Sigmoid colon (tissue), 7 donors: Measurements from ENCODE around the gene KCNIP1. TPM values are rescaled to one million over a fixed set of nuclear protein-coding genes. Genes with fewer than 3 reads are reported as not detected.

Experiments used
- DNase-seq: peaks from one replicate; pipeline ENCODE4 v3.0.0-alpha.2; 2019
- H3K27ac ChIP-seq, 4 donors: fragments of 200-600 bp; sonication (generic); one replicate each; pipeline ENCODE4 v1.5.1; 2016 to 2019; ENCODE audit warnings: mild to moderate bottlenecking in 1 of 4
- H3K27me3 ChIP-seq, 3 donors: fragments of 200-600 bp; sonication (generic); one replicate each; pipeline ENCODE4 v1.5.1; 2019; ENCODE audit warnings: mild to moderate bottlenecking in 1 of 3
- H3K36me3 ChIP-seq, 4 donors: fragments of 200-600 bp; sonication (generic); one replicate each; pipeline ENCODE4 v1.5.1; 2016 to 2019
- H3K4me1 ChIP-seq, 4 donors: fragments of 200-600 bp; sonication (generic); one replicate each; pipeline ENCODE4 v1.5.1; 2017 to 2019
- H3K4me3 ChIP-seq, 4 donors: fragments of 200-600 bp; sonication (generic); one replicate each; pipeline ENCODE4 v1.5.1; 2017 to 2019; ENCODE audit warnings: mild to moderate bottlenecking in 2 of 4, moderate library complexity in 1 of 4
- H3K9me3 ChIP-seq, 4 donors: fragments of 200-600 bp in 3 of 4; sonication (generic) in 3 of 4; one replicate each; pipeline versions ENCODE4 v1.5.1 to v1.6.1; 2013 to 2019
- EP300 ChIP-seq, 4 donors: sonication (generic); formaldehyde crosslinking; IDR thresholded peaks; one replicate each; pipeline ENCODE4 v1.6.1; 2017; ENCODE audit warnings: antibody characterized with exemption in 4 of 4
- POLR2A ChIP-seq, 2 donors: fragments of 450-650 bp; IDR thresholded peaks; one replicate each; pipeline ENCODE4 v1.6.1; 2016; ENCODE audit warnings: antibody characterized with exemption in 2 of 2, mild to moderate bottlenecking in 2 of 2, moderate library complexity in 2 of 2
- POLR2AphosphoS5 ChIP-seq, 4 donors: sonication (generic); formaldehyde crosslinking; IDR thresholded peaks; one replicate each; pipeline ENCODE4 v1.6.1; 2017; ENCODE audit warnings: antibody characterized with exemption in 4 of 4
- WGBS, 2 donors: extraction: QIAGEN DNeasy Blood & Tissue Kit; methylation state at CpG; one replicate each; pipeline ENCODE4 v1.1.7; 2013; 5-methylcytosine and 5-hydroxymethylcytosine counted together
- intact Hi-C: fragments of 100-400 bp; cut with DNase I; formaldehyde crosslinking; loops from one replicate; pipeline ENCODE4 v1.15.1; 2023
- polyA plus RNA-seq, 3 donors: library from polyadenylated mRNA; stranded (reverse); fragments of 200-250 nt; gene quantifications; one replicate each; pipeline ENCODE4 v1.2.3, GENCODE V29; 2013
- total RNA-seq, 4 donors: library from RNA; depleted of rRNA; stranded (reverse); fragments of >200 nt; gene quantifications; one replicate each; pipeline ENCODE4 v1.1.0, GENCODE V29; 2016
- TF ChIP-seq, protein P1 (sequence below), 4 experiments: fragments of 450-650 bp in 3 of 4; fragments of 200-600 bp in 1 of 4; IDR thresholded peaks; one replicate each; pipeline ENCODE4 v1.5.1; 2016 to 2019; ENCODE audit warnings: antibody characterized with exemption in 4 of 4, mild to moderate bottlenecking in 3 of 4, moderate library complexity in 2 of 4
- donor health status: healthy with polysubstance abuse.
- donor health status: Bipolar disorder and iron deficiency.
- donor health status: healthy.

Gene KCNIP1
- total and polyA plus RNA-seq, 7 donors = 0.28 to 2.8 (median 1.1) TPM; not detected in 2

DNA sequence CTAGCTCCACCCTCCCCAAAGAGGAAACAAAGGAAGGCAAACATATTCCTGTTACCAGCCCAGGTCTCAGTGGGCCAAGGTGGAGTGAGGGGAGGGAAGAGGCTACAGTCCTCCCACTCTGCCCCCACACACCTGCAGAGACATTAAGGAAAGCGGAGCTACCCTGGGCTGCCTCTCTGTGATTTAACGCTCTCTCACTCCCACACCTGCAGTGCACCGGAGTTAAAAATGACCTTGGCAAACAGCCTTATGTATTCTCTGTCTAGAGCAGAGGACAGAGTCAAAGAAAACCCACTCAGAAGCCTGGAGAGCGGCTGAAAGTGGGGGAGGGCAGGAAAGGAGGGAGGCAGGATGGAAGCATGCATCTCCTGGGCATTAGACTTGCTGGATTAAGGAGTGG, 32.7 kb downstream of the KCNIP1 start:
- WGBS, 2 donors = 35 to 68% methylated on average over 4 of the region's 4 CpGs
- H3K4me3 ChIP-seq = no peak overlapping the region
- TF ChIP-seq POLR2A (IDR thresholded peaks at IDR 0.05) = no peak
- intact Hi-C loops = no loop called here
- H3K36me3 ChIP-seq = no peaks in the 10 kb centered on the region
- no peaks in the 10 kb centered on the region for H3K4me1 ChIP-seq
- H3K27ac ChIP-seq = no peak overlapping the region
- peaks cover 0 to 3% (median 0%) of the 10 kb centered on the region in 3 donors for H3K27me3 ChIP-seq
- peak; percentile 5 for DNase-seq
- H3K9me3 ChIP-seq = no peaks in the 10 kb centered on the region

DNA sequence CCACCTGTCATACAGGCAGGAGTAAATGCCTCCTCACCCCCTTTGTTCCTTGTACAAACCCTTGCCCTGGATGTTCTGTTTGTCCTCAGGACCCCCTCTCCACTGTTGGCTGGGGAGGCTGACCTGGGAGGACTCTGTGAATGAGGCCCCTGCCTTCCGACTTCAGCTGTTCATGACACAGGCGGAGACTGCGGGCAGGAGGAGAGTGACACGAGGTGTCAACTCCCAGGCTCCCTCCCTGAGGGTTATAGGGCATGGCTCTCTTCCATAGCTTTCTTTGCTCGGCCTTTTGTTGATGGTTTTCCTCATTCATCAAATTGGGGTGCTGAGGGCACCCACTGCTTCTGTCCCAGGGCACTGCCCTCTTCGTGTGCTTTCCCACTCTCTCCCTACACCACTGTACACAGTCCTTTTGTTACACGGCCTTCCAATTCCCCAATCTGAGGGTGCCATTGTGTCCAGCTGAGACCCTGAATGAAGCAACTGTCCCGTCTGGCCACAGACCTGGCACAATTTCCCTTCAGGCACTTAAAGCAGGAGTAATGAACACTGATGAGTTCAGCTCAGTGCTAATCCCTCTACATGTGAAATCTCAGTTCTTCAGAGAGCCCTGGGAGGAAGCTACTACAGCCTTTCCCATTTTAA, 33.8 kb downstream of the KCNIP1 start:
- Histone ChIP-seq H3K4me1 (no peaks in the 10 kb centered on the region), H3K27me3 (peaks cover 0 to 3% (median 0%) of the 10 kb centered on the region in 3 donors), H3K9me3 (no peaks in the 10 kb centered on the region), H3K36me3 (no peaks in the 10 kb centered on the region), H3K27ac (no peak overlapping the region), H3K4me3 (no peak overlapping the region)
- 67 to 83% methylated on average over 8 of the region's 8 CpGs for WGBS, 2 donors
- peak; percentile 39 for DNase-seq
- intact Hi-C loops = no loop called here
- TF ChIP-seq, protein P1, sequence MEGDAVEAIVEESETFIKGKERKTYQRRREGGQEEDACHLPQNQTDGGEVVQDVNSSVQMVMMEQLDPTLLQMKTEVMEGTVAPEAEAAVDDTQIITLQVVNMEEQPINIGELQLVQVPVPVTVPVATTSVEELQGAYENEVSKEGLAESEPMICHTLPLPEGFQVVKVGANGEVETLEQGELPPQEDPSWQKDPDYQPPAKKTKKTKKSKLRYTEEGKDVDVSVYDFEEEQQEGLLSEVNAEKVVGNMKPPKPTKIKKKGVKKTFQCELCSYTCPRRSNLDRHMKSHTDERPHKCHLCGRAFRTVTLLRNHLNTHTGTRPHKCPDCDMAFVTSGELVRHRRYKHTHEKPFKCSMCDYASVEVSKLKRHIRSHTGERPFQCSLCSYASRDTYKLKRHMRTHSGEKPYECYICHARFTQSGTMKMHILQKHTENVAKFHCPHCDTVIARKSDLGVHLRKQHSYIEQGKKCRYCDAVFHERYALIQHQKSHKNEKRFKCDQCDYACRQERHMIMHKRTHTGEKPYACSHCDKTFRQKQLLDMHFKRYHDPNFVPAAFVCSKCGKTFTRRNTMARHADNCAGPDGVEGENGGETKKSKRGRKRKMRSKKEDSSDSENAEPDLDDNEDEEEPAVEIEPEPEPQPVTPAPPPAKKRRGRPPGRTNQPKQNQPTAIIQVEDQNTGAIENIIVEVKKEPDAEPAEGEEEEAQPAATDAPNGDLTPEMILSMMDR (IDR thresholded peaks at IDR 0.05) = no peak
- no peak for TF ChIP-seq POLR2A (IDR thresholded peaks at IDR 0.05)
- TF ChIP-seq POLR2AphosphoS5 (IDR thresholded peaks at IDR 0.05) = no peak
- TF ChIP-seq EP300 (IDR thresholded peaks at IDR 0.05) = no peak

DNA sequence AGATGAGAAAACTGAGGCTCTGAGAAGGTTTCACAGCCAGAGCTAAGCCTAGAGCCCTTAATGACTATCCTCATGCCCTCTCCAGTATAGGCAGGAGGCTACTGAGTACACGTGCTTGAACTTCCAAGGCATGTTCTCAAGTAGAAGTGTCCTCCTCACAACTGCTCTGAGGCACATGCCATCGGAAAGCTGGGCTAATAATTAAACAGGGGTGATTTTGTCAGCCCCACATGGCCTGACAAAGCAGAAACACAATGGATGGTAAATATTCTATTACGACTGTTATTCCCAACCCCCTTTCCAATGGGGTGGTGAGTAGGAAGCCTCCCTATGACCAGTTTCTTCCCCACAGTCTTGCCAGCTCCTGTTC, 34.3 kb downstream of the KCNIP1 start:
- Histone ChIP-seq H3K9me3 (no peaks in the 10 kb centered on the region), H3K36me3 (no peaks in the 10 kb centered on the region), H3K4me3 (no peak overlapping the region), H3K4me1 (no peaks in the 10 kb centered on the region), H3K27me3 (peaks cover 0 to 3% (median 0%) of the 10 kb centered on the region in 3 donors), H3K27ac (no peak overlapping the region)
- intact Hi-C loops = no loop called here
- WGBS, 2 donors = 26 to 67% methylated on average over 3 of the region's 3 CpGs
- TF ChIP-seq POLR2AphosphoS5 (IDR thresholded peaks at IDR 0.05) (no peak), EP300 (IDR thresholded peaks at IDR 0.05) (no peak), POLR2A (IDR thresholded peaks at IDR 0.05) (no peak)
- TF ChIP-seq, protein P1 (IDR thresholded peaks at IDR 0.05) = no peak
- no peak for DNase-seq

DNA sequence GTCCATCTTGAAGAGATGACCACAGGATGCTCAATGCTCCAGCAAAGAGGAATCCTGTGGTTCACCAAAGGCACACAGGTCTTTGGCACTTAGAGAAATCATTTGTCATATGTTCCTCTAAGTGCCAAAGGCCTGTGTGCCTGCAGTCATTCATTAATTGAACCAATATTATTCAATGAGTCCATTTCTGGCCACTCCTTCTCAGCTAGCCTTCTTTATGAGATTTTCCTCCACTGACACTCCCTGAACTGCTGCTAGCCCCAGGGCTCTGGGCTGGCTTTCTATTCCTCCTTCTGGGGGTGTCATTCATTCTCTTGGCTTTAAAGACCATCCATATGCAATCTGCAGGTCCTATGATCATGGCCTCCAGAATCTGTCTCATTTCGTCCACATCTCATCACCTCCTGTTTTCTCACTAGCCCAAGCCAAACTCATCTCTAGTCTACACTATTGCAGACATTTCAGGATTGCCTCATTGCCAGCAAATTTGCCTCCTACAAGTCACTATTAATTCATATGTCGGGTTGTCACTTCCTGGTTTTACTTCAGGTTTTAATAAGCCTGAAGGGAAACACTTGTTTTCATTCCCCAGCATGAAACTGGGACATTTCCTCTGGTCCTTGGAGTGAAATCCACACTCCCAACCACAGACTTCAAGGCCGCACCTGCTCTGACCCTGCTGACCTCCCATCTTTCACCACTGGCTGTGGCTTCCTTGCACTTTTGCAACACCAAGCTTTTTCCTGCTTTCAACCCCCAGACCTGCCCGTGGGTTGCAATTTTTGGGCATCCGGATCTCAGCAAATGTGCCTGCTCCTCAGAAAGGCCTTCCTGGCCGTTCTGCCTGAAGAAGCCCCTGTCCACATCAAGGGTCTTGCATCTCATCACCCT, 35.1 kb downstream of the KCNIP1 start:
- intact Hi-C loops = no loop called here
- H3K36me3 ChIP-seq = no peaks in the 10 kb centered on the region
- H3K27me3 ChIP-seq = peaks cover 0 to 3% (median 0%) of the 10 kb centered on the region in 3 donors
- no peak overlapping the region for H3K27ac ChIP-seq
- no peaks in the 10 kb centered on the region for H3K4me1 ChIP-seq
- TF ChIP-seq POLR2AphosphoS5 (IDR thresholded peaks at IDR 0.05) = no peak
- TF ChIP-seq EP300 (IDR thresholded peaks at IDR 0.05) = no peak
- TF ChIP-seq, protein P1 (IDR thresholded peaks at IDR 0.05) = no peak
- no peaks in the 10 kb centered on the region for H3K9me3 ChIP-seq
- peak; percentile 22 for DNase-seq
- H3K4me3 ChIP-seq = no peak overlapping the region
- 65 to 74% methylated on average over 6 of the region's 6 CpGs for WGBS, 2 donors

DNA sequence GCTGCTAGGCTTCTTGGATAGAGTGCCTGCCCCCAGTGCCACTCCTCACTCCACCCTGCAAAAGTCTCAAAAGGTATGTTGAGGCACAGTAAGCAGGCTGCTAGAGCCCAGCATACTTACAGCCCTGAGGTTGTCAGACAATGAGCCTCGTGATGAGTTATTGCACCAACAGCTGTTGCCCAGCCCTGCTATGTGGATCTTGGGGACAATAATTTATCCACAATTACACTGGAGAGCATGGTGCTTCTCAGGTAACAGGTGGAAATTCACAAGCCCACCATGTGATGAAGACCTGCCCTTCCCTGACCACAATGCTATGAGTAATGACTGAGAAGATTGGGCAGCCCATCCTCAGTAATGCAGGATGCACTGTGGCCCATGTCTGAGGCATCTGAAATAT, 36.5 kb downstream of the KCNIP1 start:
- 39 to 82% methylated on average over 1 of the region's 1 CpG for WGBS, 2 donors

More for the DNA sequence above, 36.5 kb downstream of the KCNIP1 start:
- TF ChIP-seq, protein P1 (IDR thresholded peaks at IDR 0.05) = no peak
- TF ChIP-seq POLR2AphosphoS5 (IDR thresholded peaks at IDR 0.05) (no peak), POLR2A (IDR thresholded peaks at IDR 0.05) (no peak), EP300 (IDR thresholded peaks at IDR 0.05) (no peak)
- H3K27me3 ChIP-seq = peaks cover 0 to 3% (median 0%) of the 10 kb centered on the region in 3 donors
- H3K4me1 ChIP-seq = no peaks in the 10 kb centered on the region
- H3K4me3 ChIP-seq = no peak overlapping the region
- DNase-seq = peak; percentile 40
- no peaks in the 10 kb centered on the region for H3K36me3 ChIP-seq
- H3K27ac ChIP-seq = no peak overlapping the region
- peaks cover 0 to 4% (median 0%) of the 10 kb centered on the region in 4 donors for H3K9me3 ChIP-seq
- intact Hi-C loops = no loop called here
